Neuronal stem cell (in vitro differentiated cells): ENCODE measurements around the gene RPL39L.

Source experiments
- DNase-seq: peaks from one replicate; pipeline ENCODE4 v3.0.0-alpha.2; 2013; ENCODE audit warnings: low spot score
- H2AFZ ChIP-seq: one replicate; pipeline ENCODE4 v1.6.1; 2013; ENCODE audit warnings: mild to moderate bottlenecking, low read length, inconsistent platforms
- H2AK5ac ChIP-seq: 2 replicates; pipeline ENCODE4 v1.6.1; 2013; ENCODE audit warnings: low read depth, mild to moderate bottlenecking, inconsistent platforms, low read length, moderate library complexity, mixed read lengths
- H2BK120ac ChIP-seq: 2 replicates; pipeline ENCODE4 v1.6.1; 2013; ENCODE audit warnings: low read depth, mild to moderate bottlenecking, inconsistent platforms, low read length, moderate library complexity, mixed read lengths
- H2BK12ac ChIP-seq: one replicate; pipeline ENCODE4 v1.6.1; 2013; ENCODE audit warnings: low read length, inconsistent platforms
- H2BK15ac ChIP-seq: 2 replicates; pipeline ENCODE4 v1.6.1; 2013; ENCODE audit warnings: mild to moderate bottlenecking, low read length, inconsistent platforms, mixed read lengths
- H2BK5ac ChIP-seq: one replicate; pipeline ENCODE4 v1.6.1; 2013; ENCODE audit warnings: inconsistent platforms, mild to moderate bottlenecking, low read length, moderate library complexity
- H3K14ac ChIP-seq: one replicate; pipeline ENCODE4 v1.6.1; 2013; ENCODE audit warnings: low read length, inconsistent platforms
- H3K18ac ChIP-seq: 2 replicates; pipeline ENCODE4 v1.6.1; 2013; ENCODE audit warnings: low read length, inconsistent platforms
- H3K23ac ChIP-seq: 2 replicates; pipeline ENCODE4 v1.6.1; 2013; ENCODE audit warnings: low read depth, mild to moderate bottlenecking, mixed read lengths, low read length, inconsistent platforms; ENCODE audit not compliant: poor library complexity
- H3K27ac ChIP-seq: replicated peaks from 3 replicates; pipeline ENCODE4 v1.5.1; 2013; ENCODE audit warnings: low read length, inconsistent platforms
- H3K27me3 ChIP-seq, 3 experiments: 2 replicates each; pipeline ENCODE4 v1.6.1; 2013; ENCODE audit warnings: low read length in 3 of 3, mild to moderate bottlenecking in 2 of 3, inconsistent platforms in 1 of 3, low read depth in 1 of 3, mixed read lengths in 1 of 3, moderate library complexity in 1 of 3; ENCODE audit not compliant: control insufficient read depth in 3 of 3, insufficient read depth in 3 of 3
- H3K36me3 ChIP-seq, 2 donors: replicated peaks in 1 of 2; 2 replicates each; pipeline ENCODE4 v1.6.1; 2013; ENCODE audit warnings: low read length in 2 of 2; ENCODE audit not compliant: control insufficient read depth in 2 of 2, insufficient read depth in 2 of 2
- H3K4ac ChIP-seq: 2 replicates; pipeline ENCODE4 v1.6.1; 2013; ENCODE audit warnings: inconsistent platforms, mild to moderate bottlenecking, low read length, moderate library complexity
- H3K4me1 ChIP-seq, 2 donors: 1 replicate in 1 of 2; 2 replicates in 1 of 2; pipeline ENCODE4 v1.6.1; 2013; ENCODE audit warnings: low read length in 2 of 2, low read depth in 1 of 2; ENCODE audit not compliant: control insufficient read depth in 2 of 2, insufficient read depth in 1 of 2
- H3K4me2 ChIP-seq: one replicate; pipeline ENCODE4 v1.6.1; 2013; ENCODE audit warnings: mild to moderate bottlenecking, low read length, inconsistent platforms; ENCODE audit not compliant: insufficient read depth, poor library complexity, severe bottlenecking
- H3K4me3 ChIP-seq, 2 donors: 2 replicates each; pipeline ENCODE4 v1.5.1; 2013; ENCODE audit warnings: low read length in 2 of 2, mild to moderate bottlenecking in 2 of 2, inconsistent platforms in 1 of 2, moderate library complexity in 1 of 2
- H3K79me1 ChIP-seq: one replicate; pipeline ENCODE4 v1.6.1; 2013; ENCODE audit warnings: low read depth, mild to moderate bottlenecking, inconsistent platforms, low read length, moderate library complexity
- H3K9ac ChIP-seq: one replicate; pipeline ENCODE4 v1.6.1; 2013; ENCODE audit warnings: mild to moderate bottlenecking, low read depth, low read length, inconsistent platforms; ENCODE audit not compliant: poor library complexity
- H3K9me3 ChIP-seq, 2 donors: replicated peaks in 1 of 2; 2 replicates each; pipeline versions ENCODE3 to v1.6.1; 2013; ENCODE audit warnings: low read length in 2 of 2, mild to moderate bottlenecking in 2 of 2, inconsistent platforms in 1 of 2, low read depth in 1 of 2, mixed read lengths in 1 of 2, moderate library complexity in 1 of 2; ENCODE audit not compliant: control insufficient read depth in 2 of 2, insufficient read depth in 1 of 2
- H4K8ac ChIP-seq: one replicate; pipeline ENCODE4 v1.6.1; 2013; ENCODE audit warnings: low read depth, mild to moderate bottlenecking, inconsistent platforms, low read length, moderate library complexity
- H4K91ac ChIP-seq: one replicate; pipeline ENCODE4 v1.6.1; 2013; ENCODE audit warnings: low read length, low read depth, mild to moderate bottlenecking, inconsistent platforms; ENCODE audit not compliant: poor library complexity
- WGBS, 2 donors: extraction: QIAGEN DNeasy Blood & Tissue Kit; methylation state at CpG; one replicate each; pipeline ENCODE4 v1.1.7; 2013; ENCODE audit warnings: missing lambda C conversion rate in 2 of 2, mixed read lengths in 1 of 2; ENCODE audit not compliant: insufficient read length in 2 of 2, insufficient replicate concordance in 1 of 2; ENCODE audit errors: extremely low coverage in 2 of 2; 5-methylcytosine and 5-hydroxymethylcytosine counted together

Gene RPL39L

GRCh38 chr3:187073581-187074098 is 65.7 kb downstream of the RPL39L start:
- H3K27ac ChIP-seq, result no peak overlapping the region
- H4K91ac ChIP-seq, result no peak overlapping the region
- peaks cover 0 to 7% of the 10 kb centered on the region in 2 donors for H3K4me1 ChIP-seq
- H3K18ac ChIP-seq, result no peak overlapping the region
- H3K79me1 ChIP-seq, result no peaks in the 10 kb centered on the region
- no peak overlapping the region for H3K23ac ChIP-seq
- H4K8ac ChIP-seq, result no peak overlapping the region
- no peak overlapping the region for H3K4me3 ChIP-seq
- H2BK12ac ChIP-seq, result no peak overlapping the region
- H2AFZ ChIP-seq, result no peak overlapping the region
- H3K4ac ChIP-seq, result no peak overlapping the region
- no peak overlapping the region for H3K9ac ChIP-seq
- no peak overlapping the region for H3K14ac ChIP-seq
- no peak overlapping the region for H2BK5ac ChIP-seq
- no peak overlapping the region for H2AK5ac ChIP-seq
- WGBS, 2 donors, result no CpG with 5 or more reads among the region's 5 CpGs
- no peak for DNase-seq
- no peak overlapping the region for H3K4me2 ChIP-seq
- H2BK120ac ChIP-seq, result no peak overlapping the region
- H3K9me3 ChIP-seq, result no peaks in the 10 kb centered on the region
- no peak overlapping the region for H2BK15ac ChIP-seq
- H3K27me3 ChIP-seq, result no peaks in the 10 kb centered on the region
- peaks cover 22 to 29% of the 10 kb centered on the region in 2 donors for H3K36me3 ChIP-seq

GRCh38 chr3:187072511-187072910 is 66.8 kb downstream of the RPL39L start:
- no CpG with 5 or more reads among the region's 5 CpGs for WGBS, 2 donors
- Histone ChIP-seq H2BK120ac (no peak overlapping the region), H2BK5ac (no peak overlapping the region), H3K14ac (no peak overlapping the region), H4K91ac (no peak overlapping the region), H3K36me3 (peaks cover 13 to 26% of the 10 kb centered on the region in 2 donors), H3K27ac (no peak overlapping the region), H3K23ac (no peak overlapping the region), H3K18ac (no peak overlapping the region), H2AFZ (no peak overlapping the region), H3K27me3 (no peaks in the 10 kb centered on the region), H3K9ac (no peak overlapping the region), H4K8ac (no peak overlapping the region), H3K4me2 (no peak overlapping the region), H2BK15ac (no peak overlapping the region), H2AK5ac (no peak overlapping the region), H3K9me3 (no peaks in the 10 kb centered on the region), H3K4ac (no peak overlapping the region), H3K4me1 (peaks cover 0 to 7% of the 10 kb centered on the region in 2 donors), H3K4me3 (no peak overlapping the region), H2BK12ac (no peak overlapping the region), H3K79me1 (no peaks in the 10 kb centered on the region)
- DNase-seq, result no peak

- Histone ChIP-seq H3K27me3 (no peaks in the 10 kb centered on the region), H2BK12ac (no peak overlapping the region), H3K9me3 (no peaks in the 10 kb centered on the region), H3K4me3 (no peak overlapping the region), H4K8ac (no peak overlapping the region), H3K4ac (no peak overlapping the region), H3K9ac (no peak overlapping the region), H3K36me3 (peaks cover 12 to 23% of the 10 kb centered on the region in 2 donors), H3K23ac (no peak overlapping the region), H4K91ac (no peak overlapping the region), H3K18ac (no peak overlapping the region), H2BK5ac (no peak overlapping the region), H2AFZ (no peak overlapping the region), H2AK5ac (no peak overlapping the region), H3K4me1 (peaks cover 0 to 7% of the 10 kb centered on the region in 2 donors), H3K4me2 (no peak overlapping the region), H2BK120ac (no peak overlapping the region), H3K27ac (no peak overlapping the region), H3K79me1 (no peaks in the 10 kb centered on the region), H2BK15ac (no peak overlapping the region), H3K14ac (no peak overlapping the region)
- no peak for DNase-seq
- WGBS, 2 donors, result no CpG with 5 or more reads among the region's 3 CpGs
Observed at GRCh38 chr3:187072102-187072501, 67.2 kb downstream of the RPL39L start.
